Lung microvascular endothelial cell (primary cell): ENCODE data around the gene QRFPR. TPM values are rescaled to one million over a fixed set of nuclear protein-coding genes. Genes with fewer than 3 reads are reported as not detected.
"Not testable (repeated sequence)": the region's sequence is repeated elsewhere in the genome, so short reads cannot be mapped to it uniquely, and the experiment has no call there.

Experiments used
- DNase-seq, 2 donors: peaks; one replicate each; pipeline versions ENCODE4 v3.0.0 to v3.0.0-alpha.2; 2010; ENCODE audit warnings: low read depth in 2 of 2
- total RNA-seq: library from RNA; depleted of rRNA; stranded (reverse); fragments of >200 nt; gene quantifications from 2 replicates; pipeline ENCODE4 v1.2.1, GENCODE V29; 2014

QRFPR gene
- total RNA-seq = 0.40 and 0.44 TPM in 2 replicates

- no peak for DNase-seq
Observed at GRCh38 chr4:121380776-121381462, at the start of gene QRFPR. QRFPR (minus strand) TSS chr4:121381018; CDS start chr4:121380647, 371 bp downstream.

- DNase-seq = peak; percentile 2 to 61
Observed at GRCh38 chr4:121428721-121429120, 47.9 kb upstream of the QRFPR start.

GRCh38 chr4:121421594-121421993, 40.8 kb upstream of the QRFPR start:
- DNase-seq = peak; percentile 7 to 14

DNA sequence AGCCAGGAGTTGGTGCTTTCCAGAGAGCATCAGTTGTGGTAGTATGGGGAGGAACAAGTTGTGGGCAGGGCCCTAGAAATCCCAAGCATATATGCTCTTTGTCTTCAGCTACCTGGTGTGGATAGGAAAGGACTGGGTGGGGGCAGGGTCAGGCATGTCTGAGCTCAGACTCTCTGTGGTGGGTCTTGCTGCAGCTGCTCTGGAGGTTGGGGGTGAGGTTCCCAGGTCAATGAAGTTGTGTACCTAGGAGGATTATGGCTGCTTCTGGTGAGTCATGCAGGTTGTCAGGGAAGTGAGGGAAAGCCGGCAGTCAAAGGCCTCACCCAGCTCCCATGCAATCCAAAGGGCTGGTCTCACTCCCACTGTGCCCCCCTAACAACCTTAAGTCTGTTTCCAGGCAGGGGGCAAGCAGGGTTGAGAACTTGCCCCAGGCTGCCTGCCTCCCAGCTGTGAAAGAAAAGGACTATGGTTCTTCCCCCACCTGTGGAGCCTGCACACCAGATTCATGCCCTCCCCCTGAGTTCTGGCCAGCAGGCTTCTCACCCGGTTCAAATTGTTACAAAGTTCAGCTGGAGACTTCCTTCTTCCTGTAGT, 30.4 kb upstream of the QRFPR start:
- no peak for DNase-seq

GRCh38 chr4:121408567-121408966, 27.7 kb upstream of the QRFPR start:
- not testable (repeated sequence) for DNase-seq

- no peak for DNase-seq
Observed at GRCh38 chr4:121400632-121401031, 19.8 kb upstream of the QRFPR start.

GRCh38 chr4:121397941-121398601, 17.3 kb upstream of the QRFPR start:
- no peak for DNase-seq

GRCh38 chr4:121397434-121397833, 16.6 kb upstream of the QRFPR start:
- DNase-seq = no peak

- DNase-seq = no peak
Observed at GRCh38 chr4:121392426-121393086, 11.7 kb upstream of the QRFPR start.

- DNase-seq = no peak
Observed at GRCh38 chr4:121390335-121390734, 9.5 kb upstream of the QRFPR start.

DNA sequence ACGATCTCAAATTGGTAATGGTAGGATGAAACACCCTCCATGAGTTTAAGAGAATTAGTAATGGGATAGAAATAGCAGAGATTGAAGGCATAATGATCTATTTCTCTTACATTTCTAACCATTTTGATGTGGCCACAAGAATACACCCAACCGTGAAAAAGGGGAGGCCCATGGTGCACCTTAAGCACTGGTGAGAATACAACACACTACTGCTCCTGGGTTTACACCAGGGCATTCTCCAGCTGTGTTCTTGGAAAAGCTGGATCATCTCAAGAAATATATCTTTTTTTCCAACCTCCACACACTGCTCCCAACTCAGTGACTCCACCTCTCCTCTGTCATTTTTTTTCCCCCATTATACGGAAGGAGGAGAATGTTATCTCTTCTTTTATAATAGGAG, 1.5 kb downstream of the QRFPR start:
- DNase-seq = no peak

DNA sequence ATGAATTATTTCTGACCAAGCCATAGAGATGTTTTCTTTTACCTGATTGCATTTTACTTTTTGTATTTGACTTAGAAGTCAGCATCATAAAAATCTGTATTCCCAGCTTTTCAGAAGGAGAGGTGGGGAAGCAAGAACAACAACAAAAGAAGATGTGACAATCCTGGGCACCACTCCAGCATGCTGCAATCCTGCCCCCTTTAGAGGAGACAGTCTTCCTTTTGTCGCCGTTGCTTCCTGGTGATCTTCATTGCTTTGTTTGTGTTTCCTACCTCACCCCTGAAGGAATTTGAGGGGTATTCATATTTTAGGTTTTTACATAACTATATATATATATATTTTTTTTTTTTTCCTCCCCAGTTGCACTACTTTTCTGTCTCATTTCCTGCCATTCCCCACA, 3.7 kb downstream of the QRFPR start:
- DNase-seq = peak in 1 of 2 donors; percentile 14

DNA sequence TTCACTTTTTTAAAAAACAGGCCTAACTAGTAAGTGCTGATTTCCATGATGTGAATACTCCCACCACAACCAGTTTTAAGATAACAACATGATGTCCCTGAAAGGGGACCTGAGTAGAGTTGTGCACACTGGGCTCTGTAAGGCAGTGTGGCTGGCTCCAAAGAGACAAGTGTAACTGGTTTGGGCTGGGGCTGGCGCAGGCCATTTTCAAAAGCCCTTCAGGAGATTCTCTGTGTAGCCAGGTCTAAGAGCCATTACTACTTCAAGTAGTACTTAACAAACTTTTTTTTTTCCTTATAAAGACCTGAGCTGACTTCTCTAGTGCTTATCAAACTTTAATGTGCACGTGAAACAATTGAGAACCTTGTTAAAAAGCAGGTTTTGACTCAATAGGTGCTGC, 4.3 kb downstream of the QRFPR start:
- DNase-seq = no peak

DNA sequence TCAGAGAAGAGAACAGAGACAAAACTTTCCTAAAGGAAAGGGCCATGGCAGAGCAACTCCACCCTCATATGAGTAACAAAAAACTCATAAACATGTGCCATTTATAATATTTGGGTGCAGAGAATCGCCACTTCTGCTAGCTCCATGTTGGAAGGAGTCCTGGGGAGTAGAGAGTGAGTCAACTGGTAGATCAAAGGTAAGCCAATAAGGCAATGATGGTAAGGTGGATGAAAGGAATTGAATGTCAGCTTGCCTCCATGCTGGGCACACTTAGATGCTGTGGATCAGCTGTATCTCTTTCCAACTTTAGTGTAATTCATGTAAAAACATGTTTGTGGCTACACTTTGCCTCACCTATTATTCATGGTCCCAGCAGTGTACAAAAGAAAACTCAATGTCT, 4.7 kb downstream of the QRFPR start:
- no peak for DNase-seq

DNA sequence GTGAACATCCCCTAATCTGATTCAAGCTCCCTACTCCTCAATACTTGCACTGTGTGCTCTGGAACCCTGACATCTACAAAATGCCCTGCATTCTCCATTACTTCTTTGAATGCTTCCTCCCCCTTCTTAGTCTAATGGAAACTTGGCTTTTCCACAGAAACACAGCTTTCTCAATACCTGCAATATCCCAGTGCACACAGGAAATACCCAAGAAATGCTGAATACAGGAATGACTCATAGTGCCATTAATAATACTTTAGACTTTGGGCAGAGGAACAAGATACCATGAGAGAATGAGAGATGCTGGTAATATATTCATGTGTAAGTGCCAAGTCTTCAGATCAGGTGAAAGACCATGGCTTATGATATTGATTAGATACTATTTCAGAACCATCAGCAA, 5.6 kb downstream of the QRFPR start:
- no peak for DNase-seq

GRCh38 chr4:121373841-121374240, 7.0 kb downstream of the QRFPR start:
- DNase-seq = no peak

DNA sequence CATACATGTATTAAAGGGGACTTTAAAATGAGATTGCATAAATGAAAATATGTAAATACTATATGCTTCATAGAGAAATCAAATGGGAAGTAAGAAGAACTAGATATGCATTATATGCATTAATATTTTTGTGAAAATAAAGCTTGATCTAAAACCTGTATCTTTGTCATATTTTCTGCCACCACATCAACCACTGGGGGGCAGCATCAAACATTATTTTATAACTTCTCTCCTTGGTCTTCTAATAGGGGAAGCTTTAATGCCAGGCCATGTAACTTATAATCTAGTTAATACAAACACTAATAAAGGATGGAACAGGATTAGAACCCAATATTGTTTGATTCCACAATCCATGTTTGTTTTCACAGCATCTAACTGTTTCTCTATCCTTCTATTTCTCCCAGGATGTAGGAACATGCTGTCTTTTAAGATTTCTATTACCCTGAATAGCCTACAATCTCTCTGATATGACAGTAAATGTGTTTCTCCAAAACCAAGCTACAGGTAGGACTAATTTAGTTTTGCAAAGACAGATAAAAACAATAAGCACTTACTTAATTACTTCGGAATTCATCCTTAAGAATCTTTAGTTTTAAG, 10.0 kb downstream of the QRFPR start:
- peak; percentile 48 to 67 for DNase-seq

DNA sequence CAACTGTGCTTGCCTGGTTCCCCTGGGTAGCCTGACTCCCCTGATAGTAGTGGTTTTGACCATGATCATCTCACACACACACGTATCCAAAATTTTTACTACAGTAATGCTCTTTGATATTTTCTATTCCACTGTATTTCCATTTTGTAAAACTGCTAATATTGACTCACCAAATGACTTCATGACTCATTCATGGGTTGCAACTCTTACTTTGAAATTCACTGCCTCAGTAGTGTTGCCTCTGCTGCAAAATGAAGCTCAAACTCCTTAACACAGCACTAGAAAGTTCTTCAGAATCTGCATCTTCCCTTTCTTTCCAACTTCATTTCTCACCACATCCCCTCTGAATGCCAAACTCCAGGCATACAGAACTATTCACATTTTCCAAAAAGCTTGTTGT, 20.3 kb downstream of the QRFPR start:
- DNase-seq = no peak

DNA sequence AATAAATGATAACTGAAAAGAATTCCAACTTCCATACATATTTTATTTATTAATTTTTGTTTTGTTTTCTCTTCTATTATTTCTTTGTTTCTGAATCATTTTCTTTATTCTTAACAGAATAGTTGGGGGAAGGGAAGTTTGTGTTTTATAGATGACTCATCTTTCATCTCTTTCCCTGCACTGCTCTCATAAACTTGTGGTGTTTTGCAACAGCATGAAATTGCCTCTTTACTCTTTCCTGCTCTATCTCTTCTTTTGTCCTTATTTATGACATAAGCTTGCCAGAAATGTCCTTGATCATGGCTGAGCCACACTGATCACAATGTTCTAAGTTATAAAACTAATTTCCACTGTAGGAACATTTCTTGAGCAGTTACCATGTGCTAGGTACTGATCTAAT, 22.3 kb downstream of the QRFPR start:
- DNase-seq = peak; percentile 10

- DNase-seq = no peak
Observed at GRCh38 chr4:121353213-121353612, 27.6 kb downstream of the QRFPR start.

DNA sequence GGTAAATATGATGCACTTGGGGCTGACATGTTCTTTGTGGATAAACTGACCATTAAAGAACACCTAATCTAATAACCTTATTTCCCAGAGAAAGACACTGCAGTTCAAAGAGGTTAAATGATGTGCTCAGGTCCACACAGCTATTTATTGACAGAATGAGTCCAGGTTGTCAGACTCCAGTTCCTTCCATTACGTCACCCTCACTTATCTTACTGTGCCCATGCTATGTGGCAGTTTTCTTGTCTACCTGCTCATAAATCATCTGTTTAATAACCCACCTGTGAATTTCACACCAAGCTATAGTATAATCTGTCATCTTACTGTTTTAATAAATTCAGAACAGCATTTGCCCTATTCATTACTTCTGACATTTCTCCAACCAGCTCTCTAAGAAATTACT, 36.7 kb downstream of the QRFPR start:
- no peak for DNase-seq

- no peak for DNase-seq
Observed at GRCh38 chr4:121340247-121340646, 40.6 kb downstream of the QRFPR start.
